ENCODE data around the gene ACTL8.

The ACTL8 gene

GRCh38 chr1:17759114-17759513 lies 4.0 kb downstream of the ACTL8 start:
- no peak for DNase-seq (ENCODE audit: insufficient read length)
- FAIRE-seq = no peak
- no peak for TF ChIP-seq TAF1 (IDR thresholded peaks at IDR 0.05; ENCODE audit: borderline replicate concordance, low read depth, low read length)
- no peak for TF ChIP-seq POLR2AphosphoS5 (IDR thresholded peaks at IDR 0.05; ENCODE audit: low read depth, low read length)
- no peak for TF ChIP-seq POLR2A (IDR thresholded peaks at IDR 0.05; ENCODE audit: low read depth, low read length)

GRCh38 chr1:17762313-17762712 lies 7.2 kb downstream of the ACTL8 start:
- FAIRE-seq (no peak), DNase-seq (ENCODE audit: insufficient read length) (no peak)
- no peak for TF ChIP-seq TAF1 (IDR thresholded peaks at IDR 0.05; ENCODE audit: borderline replicate concordance, low read depth, low read length)
- TF ChIP-seq POLR2AphosphoS5 (IDR thresholded peaks at IDR 0.05; ENCODE audit: low read depth, low read length) = no peak
- TF ChIP-seq POLR2A (IDR thresholded peaks at IDR 0.05; ENCODE audit: low read depth, low read length) = no peak

GRCh38 chr1:17763417-17763816 lies 8.3 kb downstream of the ACTL8 start:
- DNase-seq (ENCODE audit: insufficient read length) (no peak), FAIRE-seq (no peak)
- TF ChIP-seq POLR2AphosphoS5 (IDR thresholded peaks at IDR 0.05; ENCODE audit: low read depth, low read length) (no peak), POLR2A (IDR thresholded peaks at IDR 0.05; ENCODE audit: low read depth, low read length) (no peak), TAF1 (IDR thresholded peaks at IDR 0.05; ENCODE audit: borderline replicate concordance, low read depth, low read length) (no peak)

- TF ChIP-seq TAF1 (IDR thresholded peaks at IDR 0.05; ENCODE audit: borderline replicate concordance, low read depth, low read length) (no peak), POLR2AphosphoS5 (IDR thresholded peaks at IDR 0.05; ENCODE audit: low read depth, low read length) (no peak), POLR2A (IDR thresholded peaks at IDR 0.05; ENCODE audit: low read depth, low read length) (no peak)
- DNase-seq (ENCODE audit: insufficient read length) = no peak
- FAIRE-seq = no peak
Observed at GRCh38 chr1:17763995-17764394, 8.9 kb downstream of the ACTL8 start.

GRCh38 chr1:17764591-17764990 lies 9.5 kb downstream of the ACTL8 start:
- FAIRE-seq (no peak), DNase-seq (ENCODE audit: insufficient read length) (no peak)
- no peak for TF ChIP-seq POLR2AphosphoS5 (IDR thresholded peaks at IDR 0.05; ENCODE audit: low read depth, low read length)

GRCh38 chr1:17765444-17766411 lies 10.6 kb downstream of the ACTL8 start:
- no peak for DNase-seq (ENCODE audit: insufficient read length)
- FAIRE-seq = no peak
- no peak for TF ChIP-seq POLR2A (IDR thresholded peaks at IDR 0.05; ENCODE audit: low read depth, low read length)
- no peak for TF ChIP-seq TAF1 (IDR thresholded peaks at IDR 0.05; ENCODE audit: borderline replicate concordance, low read depth, low read length)
- TF ChIP-seq POLR2AphosphoS5 (IDR thresholded peaks at IDR 0.05; ENCODE audit: low read depth, low read length) = no peak

GRCh38 chr1:17768651-17769241 lies 13.6 kb downstream of the ACTL8 start:
- TF ChIP-seq TAF1 (IDR thresholded peaks at IDR 0.05; ENCODE audit: borderline replicate concordance, low read depth, low read length) (no peak), POLR2A (IDR thresholded peaks at IDR 0.05; ENCODE audit: low read depth, low read length) (no peak), POLR2AphosphoS5 (IDR thresholded peaks at IDR 0.05; ENCODE audit: low read depth, low read length) (no peak)
- no peak for FAIRE-seq
- no peak for DNase-seq (ENCODE audit: insufficient read length)

GRCh38 chr1:17770983-17771382 lies 15.8 kb downstream of the ACTL8 start:
- TF ChIP-seq TAF1 (IDR thresholded peaks at IDR 0.05; ENCODE audit: borderline replicate concordance, low read depth, low read length) = no peak
- TF ChIP-seq POLR2A (IDR thresholded peaks at IDR 0.05; ENCODE audit: low read depth, low read length) = no peak
- TF ChIP-seq POLR2AphosphoS5 (IDR thresholded peaks at IDR 0.05; ENCODE audit: low read depth, low read length) = no peak
- FAIRE-seq (no peak), DNase-seq (ENCODE audit: insufficient read length) (no peak)

- TF ChIP-seq POLR2AphosphoS5 (IDR thresholded peaks at IDR 0.05; ENCODE audit: low read depth, low read length) (no peak), POLR2A (IDR thresholded peaks at IDR 0.05; ENCODE audit: low read depth, low read length) (no peak)
- FAIRE-seq (no peak), DNase-seq (ENCODE audit: insufficient read length) (no peak)
Observed at GRCh38 chr1:17772615-17773212, 17.6 kb downstream of the ACTL8 start.

- FAIRE-seq (no peak), DNase-seq (ENCODE audit: insufficient read length) (no peak)
- TF ChIP-seq POLR2A (IDR thresholded peaks at IDR 0.05; ENCODE audit: low read depth, low read length) = no peak
- no peak for TF ChIP-seq TAF1 (IDR thresholded peaks at IDR 0.05; ENCODE audit: borderline replicate concordance, low read depth, low read length)
- TF ChIP-seq POLR2AphosphoS5 (IDR thresholded peaks at IDR 0.05; ENCODE audit: low read depth, low read length) = no peak
Observed at GRCh38 chr1:17773591-17774326, 18.6 kb downstream of the ACTL8 start.

- TF ChIP-seq POLR2A (IDR thresholded peaks at IDR 0.05; ENCODE audit: low read depth, low read length) (no peak), POLR2AphosphoS5 (IDR thresholded peaks at IDR 0.05; ENCODE audit: low read depth, low read length) (no peak), TAF1 (IDR thresholded peaks at IDR 0.05; ENCODE audit: borderline replicate concordance, low read depth, low read length) (no peak)
- no peak for DNase-seq (ENCODE audit: insufficient read length)
- FAIRE-seq = no peak
Observed at GRCh38 chr1:17774452-17774851, 19.3 kb downstream of the ACTL8 start.
